Activated CD4-positive, alpha-beta T cell treated with anti-CD3 and anti-CD28 coated beads, Interleukin-2, amount 50 U/mL, for 16 hours (primary cell): ENCODE results near the gene IQCE.

Experiments used
- DNase-seq: peaks from one replicate; pipeline ENCODE4 v3.0.0-alpha.2; 2020

IQCE gene

GRCh38 chr7:2637066-2637471, 78.3 kb downstream of the IQCE start:
- DNase-seq = no peak

- no peak for DNase-seq
Measured at GRCh38 chr7:2637505-2638223, 78.9 kb downstream of the IQCE start.

GRCh38 chr7:2638224-2638991, 79.6 kb downstream of the IQCE start:
- no peak for DNase-seq

GRCh38 chr7:2639181-2639681, 80.5 kb downstream of the IQCE start:
- DNase-seq = no peak

- no peak for DNase-seq
Measured at GRCh38 chr7:2639695-2640481, 81.1 kb downstream of the IQCE start.

- DNase-seq = no peak
Measured at GRCh38 chr7:2640482-2640830, 81.7 kb downstream of the IQCE start.

- no peak for DNase-seq
Measured at GRCh38 chr7:2640846-2641316, 82.1 kb downstream of the IQCE start.

GRCh38 chr7:2641406-2642393, 82.9 kb downstream of the IQCE start:
- no peak for DNase-seq

GRCh38 chr7:2643386-2644219, 84.8 kb downstream of the IQCE start:
- DNase-seq = no peak

GRCh38 chr7:2644220-2644561, 85.4 kb downstream of the IQCE start:
- no peak for DNase-seq

GRCh38 chr7:2644562-2645273, 85.9 kb downstream of the IQCE start:
- no peak for DNase-seq

- peak; percentile 47 for DNase-seq
Measured at GRCh38 chr7:2645274-2645868, 86.6 kb downstream of the IQCE start.

- no peak for DNase-seq
Measured at GRCh38 chr7:2646336-2646679, 87.5 kb downstream of the IQCE start.

- no peak for DNase-seq
Measured at GRCh38 chr7:2646680-2647571, 88.1 kb downstream of the IQCE start.

GRCh38 chr7:2647594-2648172, 88.9 kb downstream of the IQCE start:
- no peak for DNase-seq

- no peak for DNase-seq
Measured at GRCh38 chr7:2649139-2649838, 90.5 kb downstream of the IQCE start.

- no peak for DNase-seq
Measured at GRCh38 chr7:2649991-2650390, 91.2 kb downstream of the IQCE start.

GRCh38 chr7:2650451-2650850, 91.7 kb downstream of the IQCE start:
- no peak for DNase-seq
